Activated naive CD4-positive, alpha-beta T cell treated with anti-CD3 and anti-CD28 coated beads, Interleukin-2, amount 10 ng/mL, durations not matched to agents 7 days and 5 days (primary cell): ENCODE measurements around the gene WDR27.

Experiments
- CTCF ChIA-PET: fragments of 350-600 bp; sonication (Branson Sonifier 250); formaldehyde crosslinking; loops from one replicate; lab custom pipeline; 2021; ENCODE audit warnings: antibody characterized with exemption; lab: Charles Lee
- DNase-seq: peaks from one replicate; pipeline ENCODE4 v3.0.0-alpha.2; 2020
- H3K27ac Mint-ChIP-seq: one replicate; pipeline ENCODE4 v1.8.0; 2021; ENCODE audit warnings: mild to moderate bottlenecking, moderate library complexity, mixed read lengths
- H3K27me3 Mint-ChIP-seq: one replicate; pipeline ENCODE4 v1.8.0; 2021; ENCODE audit warnings: mild to moderate bottlenecking, mixed read lengths
- H3K36me3 Mint-ChIP-seq: one replicate; pipeline ENCODE4 v1.8.0; 2021; ENCODE audit warnings: mixed read lengths
- H3K4me1 Mint-ChIP-seq: one replicate; pipeline ENCODE4 v1.8.0; 2021; ENCODE audit warnings: mixed read lengths
- H3K4me3 Mint-ChIP-seq: one replicate; pipeline ENCODE4 v1.8.0; 2021; ENCODE audit warnings: mild to moderate bottlenecking, moderate library complexity, mixed read lengths
- H3K9me3 Mint-ChIP-seq: one replicate; pipeline ENCODE4 v1.8.0; 2021; ENCODE audit warnings: mixed read lengths

Gene WDR27

DNA sequence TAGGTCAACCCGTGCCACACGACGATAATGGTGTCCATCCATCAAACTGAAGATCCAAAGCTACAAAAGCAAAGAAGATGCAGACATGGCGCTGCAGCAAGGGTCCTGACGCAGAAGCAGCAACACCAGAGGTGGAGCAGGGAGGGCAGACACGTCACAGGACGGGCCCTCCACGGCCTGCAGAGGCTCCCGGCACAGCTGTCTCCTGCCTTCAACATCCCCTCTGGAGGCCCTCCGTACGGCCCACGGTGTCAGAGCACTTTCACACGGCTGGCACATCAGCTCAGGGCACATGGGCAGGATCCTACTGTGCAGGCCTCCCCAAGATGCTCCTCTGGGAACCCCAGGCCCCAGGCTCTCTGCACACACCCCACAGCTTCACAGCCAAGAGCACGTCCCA lies 37.6 kb downstream of the WDR27 start:
- Mint-ChIP-seq H3K27me3 (no peaks in the 10 kb centered on the region), H3K4me3 (no peak overlapping the region), H3K27ac (no peak overlapping the region), H3K4me1 (no peaks in the 10 kb centered on the region), H3K36me3 (peaks cover 7% of the 10 kb centered on the region), H3K9me3 (no peaks in the 10 kb centered on the region)
- no peak for DNase-seq
- CTCF ChIA-PET, result no interaction called here

DNA sequence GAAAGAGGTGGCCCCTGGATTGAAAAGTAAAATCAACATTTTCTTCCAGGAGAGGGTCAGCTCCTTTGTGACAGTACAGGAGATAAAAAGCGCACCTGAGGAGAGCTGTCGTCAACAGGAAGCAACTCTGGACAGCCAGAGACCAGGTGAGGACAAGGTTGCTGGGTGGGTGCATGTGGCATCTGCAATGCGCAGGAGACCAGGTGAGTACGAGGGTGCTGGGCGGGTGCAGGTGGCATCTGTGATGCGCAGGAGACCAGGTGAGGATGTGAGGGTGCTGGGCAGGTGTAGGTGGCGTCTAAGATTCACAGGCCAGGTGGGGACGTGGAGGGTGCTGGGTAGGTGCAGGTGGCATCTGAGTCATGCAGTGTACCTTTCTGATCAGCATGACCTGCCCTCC lies 38.4 kb downstream of the WDR27 start:
- Mint-ChIP-seq H3K9me3 (no peaks in the 10 kb centered on the region), H3K4me1 (no peaks in the 10 kb centered on the region), H3K4me3 (no peak overlapping the region), H3K27ac (no peak overlapping the region), H3K36me3 (peaks cover 7% of the 10 kb centered on the region), H3K27me3 (no peaks in the 10 kb centered on the region)
- CTCF ChIA-PET, result no interaction called here
- DNase-seq, result no peak

DNA sequence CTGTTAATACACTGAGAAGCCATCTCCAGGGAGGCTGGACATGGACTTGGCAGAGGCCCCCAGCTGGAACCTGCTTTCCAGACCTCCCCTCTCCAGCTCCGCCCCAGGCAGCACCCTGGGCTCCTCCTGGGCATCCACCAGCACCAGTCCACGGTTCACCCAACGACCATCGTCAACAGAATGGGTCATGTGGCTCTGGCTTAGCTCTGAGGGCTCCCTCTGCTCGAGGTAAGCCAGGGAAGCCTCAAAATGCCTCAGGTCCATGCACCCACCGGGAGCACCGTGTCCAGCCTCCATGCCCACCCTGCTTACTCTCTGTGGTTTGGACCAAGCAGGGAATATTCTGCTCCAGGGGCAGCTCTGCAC lies 40.5 kb downstream of the WDR27 start:
- no peak for DNase-seq

DNA sequence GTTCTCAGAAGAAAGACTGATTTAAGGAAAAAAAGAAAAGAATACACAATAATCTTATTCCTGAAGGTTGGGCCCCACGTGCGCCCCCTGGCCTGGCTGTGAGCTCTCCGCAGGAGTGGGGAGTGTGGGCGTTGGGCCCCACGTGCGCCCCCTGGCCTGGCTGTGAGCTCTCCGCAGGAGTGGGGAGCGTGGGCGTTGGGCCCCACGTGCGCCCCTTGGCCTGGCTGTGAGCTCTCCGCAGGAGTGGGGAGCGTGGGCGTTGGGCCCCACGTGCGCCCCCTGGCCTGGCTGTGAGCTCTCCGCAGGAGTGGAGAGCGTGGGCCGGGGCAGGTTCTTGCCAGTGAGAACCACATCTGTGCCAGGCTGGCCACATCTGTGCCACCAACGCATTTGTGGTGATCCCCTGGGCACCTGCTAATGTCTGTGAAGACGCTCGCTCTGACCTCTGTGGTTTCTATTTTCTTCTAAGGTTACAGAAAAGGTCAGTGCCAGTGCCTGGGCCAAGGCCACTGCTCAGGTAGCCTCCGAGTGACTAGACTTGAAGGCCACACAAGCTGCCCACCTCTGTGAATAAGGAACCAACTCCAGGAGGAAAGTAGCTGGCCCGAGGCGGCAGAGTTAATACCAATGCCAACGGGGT lies 41.0 kb downstream of the WDR27 start:
- no peak for DNase-seq
- Mint-ChIP-seq H3K27ac (no peak overlapping the region), H3K36me3 (peaks cover 9% of the 10 kb centered on the region), H3K9me3 (no peaks in the 10 kb centered on the region), H3K4me3 (no peak overlapping the region), H3K4me1 (no peaks in the 10 kb centered on the region), H3K27me3 (no peaks in the 10 kb centered on the region)
- CTCF ChIA-PET, result no interaction called here

More for the DNA sequence above, 40.5 kb downstream of the WDR27 start:
- Mint-ChIP-seq H3K4me3 (no peak overlapping the region), H3K36me3 (peaks cover 9% of the 10 kb centered on the region), H3K4me1 (no peaks in the 10 kb centered on the region), H3K9me3 (no peaks in the 10 kb centered on the region), H3K27ac (no peak overlapping the region), H3K27me3 (no peaks in the 10 kb centered on the region)
- CTCF ChIA-PET, result no interaction called here

DNA sequence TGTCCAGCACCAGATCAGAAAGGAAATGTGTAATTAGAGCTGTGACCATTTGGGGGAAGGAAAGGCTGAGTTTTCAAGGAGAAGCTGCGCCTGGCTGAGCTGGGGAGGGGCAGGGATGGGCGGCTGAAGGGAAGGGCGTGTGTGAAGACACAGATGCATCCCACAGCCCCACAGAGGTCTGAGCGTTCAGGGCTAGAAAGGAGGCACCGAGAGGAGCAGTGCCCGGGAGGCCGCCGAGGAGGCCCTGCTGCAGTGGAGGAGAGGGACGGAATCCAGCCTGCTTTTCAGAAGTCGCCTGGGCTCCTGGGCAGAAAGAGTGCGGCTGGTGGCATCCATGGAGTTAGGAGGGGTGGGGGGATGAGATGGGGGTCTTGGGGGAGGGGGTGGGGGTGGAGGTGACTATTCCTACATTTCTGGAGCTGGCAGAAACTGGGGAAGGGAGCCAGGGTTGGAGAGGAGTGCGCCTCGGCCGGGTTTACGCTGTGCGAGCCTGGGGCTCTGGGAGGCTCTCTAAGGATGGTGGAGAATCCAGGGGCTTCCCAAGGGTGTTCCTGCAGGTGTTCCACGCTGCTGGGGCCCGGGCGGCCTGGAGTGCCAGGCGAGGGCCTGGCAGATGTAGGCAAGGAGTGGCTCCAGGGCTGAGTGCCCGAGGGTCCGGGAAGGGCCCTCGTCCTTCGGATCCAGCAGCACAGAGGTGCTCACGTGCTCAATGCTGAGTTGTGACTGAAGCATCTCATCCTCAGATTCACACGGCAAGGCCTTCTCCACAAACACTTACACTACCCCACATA lies 41.8 kb downstream of the WDR27 start:
- H3K4me3 Mint-ChIP-seq, result no peak overlapping the region
- no peak for DNase-seq
- H3K36me3 Mint-ChIP-seq, result peaks cover 9% of the 10 kb centered on the region
- H3K27ac Mint-ChIP-seq, result no peak overlapping the region
- H3K9me3 Mint-ChIP-seq, result no peaks in the 10 kb centered on the region
- H3K27me3 Mint-ChIP-seq, result no peaks in the 10 kb centered on the region
- H3K4me1 Mint-ChIP-seq, result peaks cover 5% of the 10 kb centered on the region
- CTCF ChIA-PET, result no interaction called here

DNA sequence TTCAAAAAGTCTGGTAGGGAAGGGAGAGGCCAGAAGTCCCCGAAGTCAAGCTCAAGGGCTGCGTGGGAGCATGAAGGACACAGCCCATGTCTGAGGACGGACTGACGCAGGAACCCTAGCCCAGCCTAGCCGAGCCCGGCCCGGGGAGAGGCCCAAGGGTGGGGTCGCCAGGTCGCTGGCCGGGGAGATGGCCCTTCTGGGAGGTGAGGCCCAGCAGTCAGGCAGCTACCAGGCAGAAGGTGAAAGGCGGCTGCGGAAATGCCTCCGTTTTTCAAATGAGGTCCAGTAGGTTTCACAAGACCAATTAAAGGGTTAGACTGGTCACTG lies 44.6 kb downstream of the WDR27 start:
- CTCF ChIA-PET, result no interaction called here
- Mint-ChIP-seq H3K9me3 (no peaks in the 10 kb centered on the region), H3K27me3 (no peaks in the 10 kb centered on the region), H3K4me1 (peaks cover 10% of the 10 kb centered on the region), H3K4me3 (peak overlapping the region; percentile 33), H3K27ac (no peak overlapping the region), H3K36me3 (peaks cover 2% of the 10 kb centered on the region)
- DNase-seq, result no peak

DNA sequence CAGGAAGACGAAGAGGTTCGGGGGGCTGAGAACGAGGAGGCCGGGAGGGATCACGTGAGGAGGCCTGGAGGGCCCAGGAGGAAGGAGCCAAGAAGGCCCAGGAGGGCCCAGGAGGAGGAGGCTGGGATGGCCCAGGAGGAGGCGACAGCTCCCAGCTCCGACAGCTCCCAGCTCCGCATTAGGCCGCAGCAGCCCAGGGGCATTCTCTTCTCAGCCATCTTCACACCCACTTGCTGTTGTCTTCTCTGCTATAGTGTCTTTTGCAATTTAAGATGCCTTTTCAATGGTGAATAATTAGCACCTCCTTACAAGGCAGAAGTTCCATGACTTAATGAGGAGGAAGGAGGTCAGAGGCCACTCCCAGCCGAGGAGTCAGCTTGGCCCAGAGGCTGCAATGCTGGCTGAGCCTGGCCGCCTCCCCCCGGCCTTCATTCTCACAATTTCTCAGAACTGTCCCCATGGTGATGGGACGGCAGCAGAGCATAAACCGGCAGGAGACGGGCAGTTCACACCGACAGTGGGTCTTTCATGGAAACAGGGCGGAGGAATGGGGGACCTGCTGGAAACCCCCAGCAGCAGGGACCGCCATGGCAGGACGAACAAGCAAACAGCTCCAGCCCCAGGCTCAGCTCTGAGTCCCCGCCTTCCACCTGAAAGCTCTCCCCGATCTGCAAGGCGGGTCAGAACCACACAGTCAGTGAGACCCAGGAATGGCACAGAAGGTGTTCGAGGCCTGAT lies 45.1 kb downstream of the WDR27 start:
- Mint-ChIP-seq H3K9me3 (no peaks in the 10 kb centered on the region), H3K4me1 (peaks cover 10% of the 10 kb centered on the region), H3K36me3 (peaks cover 2% of the 10 kb centered on the region), H3K27me3 (no peaks in the 10 kb centered on the region), H3K27ac (no peak overlapping the region), H3K4me3 (peak overlapping the region; percentile 33)
- CTCF ChIA-PET, result interaction anchor here (0.6 kb wide), 1 partner anchor 75 kb away, joined by 4 read pairs; no protein-coding TSS in a partner anchor
- DNase-seq, result no peak

DNA sequence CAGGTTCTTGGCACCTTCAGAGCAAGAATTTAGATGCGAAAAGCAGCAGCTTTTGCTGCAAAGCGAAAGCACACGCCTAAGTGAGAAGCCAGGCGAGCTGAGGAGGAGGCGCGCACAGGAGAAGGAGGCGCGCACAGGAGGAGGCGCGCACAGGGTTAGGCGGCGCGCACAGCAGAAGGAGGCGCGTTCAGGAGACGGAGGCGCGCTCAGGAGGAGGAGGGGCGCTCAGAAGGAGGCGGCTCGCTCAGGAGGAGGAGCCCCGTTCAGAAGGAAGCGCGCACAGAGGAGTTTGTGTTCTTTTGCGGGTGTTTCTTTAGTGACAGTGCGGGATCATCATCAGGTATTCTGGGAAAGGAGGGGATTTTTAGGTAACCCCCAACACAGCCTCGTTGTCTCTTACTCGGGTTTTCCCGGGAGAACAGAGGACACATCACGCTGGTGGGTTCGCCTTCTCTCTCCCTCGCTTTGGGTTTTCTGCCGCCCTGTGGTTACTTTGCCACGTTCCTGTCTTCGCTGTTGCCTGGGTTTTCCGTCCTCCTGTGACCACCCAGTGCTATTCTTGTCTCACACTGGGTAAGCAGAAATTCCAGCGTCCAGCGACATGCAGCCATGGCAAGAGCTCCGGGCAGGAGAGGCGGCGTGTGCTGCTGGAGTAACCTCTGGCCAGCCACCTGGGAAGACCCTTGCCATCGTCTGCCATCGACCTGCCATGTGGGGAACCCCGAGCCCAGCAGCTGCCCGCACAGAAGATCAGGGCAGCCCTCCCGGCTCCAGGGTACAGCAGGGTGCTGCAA lies 47.0 kb downstream of the WDR27 start:
- CTCF ChIA-PET, result no interaction called here
- no peaks in the 10 kb centered on the region for H3K27me3 Mint-ChIP-seq

DNA sequence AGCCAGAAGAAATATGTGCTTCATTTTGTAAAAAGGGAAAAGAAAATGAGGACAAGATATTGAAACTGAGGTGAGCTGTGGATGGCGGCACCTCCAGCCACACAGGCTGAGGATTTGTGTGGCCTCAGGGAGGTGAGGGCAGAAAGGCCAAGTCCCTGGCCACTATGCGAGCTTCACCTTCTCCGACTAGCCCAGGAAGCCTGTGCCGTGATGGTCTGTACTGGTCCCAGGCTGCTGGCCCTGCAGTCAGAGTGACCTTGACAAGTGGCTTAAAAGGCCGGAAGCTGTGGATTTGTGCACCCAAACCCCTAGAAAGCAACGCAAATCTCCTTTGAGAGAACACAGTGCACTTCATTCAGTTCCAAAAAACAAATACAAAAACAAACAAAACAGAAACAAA lies 48.1 kb downstream of the WDR27 start:
- CTCF ChIA-PET, result interaction anchor here (0.8 kb wide), 1 partner anchor 733 kb away, joined by 3 read pairs; no protein-coding TSS in a partner anchor
- no peaks in the 10 kb centered on the region for H3K9me3 Mint-ChIP-seq

More for the DNA sequence above, 47.0 kb downstream of the WDR27 start:
- DNase-seq, result peak; percentile 80
- Mint-ChIP-seq H3K9me3 (no peaks in the 10 kb centered on the region), H3K4me3 (peak overlapping the region; percentile 82), H3K4me1 (peaks cover 10% of the 10 kb centered on the region), H3K36me3 (peaks cover 2% of the 10 kb centered on the region), H3K27ac (peak overlapping the region; percentile 45)

DNA sequence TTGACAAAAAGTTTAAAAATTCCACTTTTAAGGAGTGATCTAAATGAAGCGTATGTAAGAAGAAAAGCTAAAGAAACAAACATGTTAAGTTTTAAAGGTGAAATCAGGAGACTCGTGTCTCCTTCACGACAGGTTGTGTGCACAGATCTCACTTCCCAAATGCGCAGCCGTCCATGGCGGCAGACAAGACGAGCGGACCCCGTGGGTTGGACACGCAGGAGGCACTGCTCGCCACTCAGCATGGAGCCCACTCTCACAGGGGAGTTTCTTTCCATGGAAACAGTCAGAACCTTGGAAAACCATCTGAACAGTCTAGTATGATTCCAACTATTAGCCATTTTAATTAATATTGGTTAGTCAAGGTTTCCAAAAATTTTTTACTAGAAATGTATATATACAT lies 48.9 kb downstream of the WDR27 start:
- CTCF ChIA-PET, result no interaction called here
- Mint-ChIP-seq H3K4me3 (no peak overlapping the region), H3K9me3 (no peaks in the 10 kb centered on the region), H3K27me3 (no peaks in the 10 kb centered on the region), H3K36me3 (peaks cover 2% of the 10 kb centered on the region), H3K4me1 (peaks cover 10% of the 10 kb centered on the region), H3K27ac (no peak overlapping the region)
- no peak for DNase-seq

More for the DNA sequence above, 48.1 kb downstream of the WDR27 start:
- Mint-ChIP-seq H3K36me3 (peaks cover 2% of the 10 kb centered on the region), H3K27ac (no peak overlapping the region), H3K4me3 (no peak overlapping the region), H3K4me1 (peaks cover 10% of the 10 kb centered on the region), H3K27me3 (no peaks in the 10 kb centered on the region)
- DNase-seq, result no peak

DNA sequence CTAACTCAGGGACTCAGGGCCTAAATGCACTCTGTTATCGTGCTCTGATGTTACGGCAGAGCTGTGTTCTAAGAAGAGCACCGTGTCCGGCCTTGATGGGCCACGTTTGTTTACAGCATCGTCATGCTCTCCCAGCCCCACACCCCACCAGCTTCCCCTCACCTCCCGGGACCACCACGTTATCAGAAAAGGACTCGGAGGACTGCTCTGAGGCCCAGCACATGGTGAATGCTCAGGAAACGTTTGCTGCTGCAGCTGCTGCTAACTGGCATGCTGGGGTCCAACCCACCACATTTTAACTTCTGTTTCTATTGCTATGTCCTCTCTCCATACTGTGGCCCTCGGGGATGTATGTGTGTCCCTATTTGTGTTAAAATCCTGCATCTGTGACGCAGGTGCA lies 50.3 kb downstream of the WDR27 start:
- H3K4me1 Mint-ChIP-seq, result peaks cover 10% of the 10 kb centered on the region
- no peaks in the 10 kb centered on the region for H3K36me3 Mint-ChIP-seq
- no peak overlapping the region for H3K27ac Mint-ChIP-seq
- H3K9me3 Mint-ChIP-seq, result no peaks in the 10 kb centered on the region
- DNase-seq, result no peak
- no peaks in the 10 kb centered on the region for H3K27me3 Mint-ChIP-seq
- no peak overlapping the region for H3K4me3 Mint-ChIP-seq
- CTCF ChIA-PET, result no interaction called here

DNA sequence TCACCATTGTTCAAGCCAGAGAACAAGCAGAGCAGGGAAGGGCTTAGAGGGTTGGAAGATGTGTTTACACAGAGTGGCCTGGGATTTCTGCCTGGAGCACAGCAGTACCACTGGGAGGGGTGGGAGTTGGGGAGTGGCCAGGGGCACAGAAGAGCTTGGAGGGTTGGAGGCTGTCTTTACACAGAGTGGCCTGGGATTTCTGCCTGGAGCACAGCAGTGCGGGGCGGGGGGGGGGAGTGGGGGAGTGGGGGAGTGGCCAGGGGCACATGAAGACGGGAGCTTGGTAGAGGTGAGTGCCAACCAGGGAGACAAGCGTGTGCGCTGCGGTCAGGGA lies 50.9 kb downstream of the WDR27 start:
- CTCF ChIA-PET, result no interaction called here
- peaks cover 10% of the 10 kb centered on the region for H3K4me1 Mint-ChIP-seq
- no peaks in the 10 kb centered on the region for H3K36me3 Mint-ChIP-seq
- H3K4me3 Mint-ChIP-seq, result no peak overlapping the region
- H3K9me3 Mint-ChIP-seq, result no peaks in the 10 kb centered on the region
- H3K27me3 Mint-ChIP-seq, result no peaks in the 10 kb centered on the region
- no peak overlapping the region for H3K27ac Mint-ChIP-seq
- DNase-seq, result no peak

DNA sequence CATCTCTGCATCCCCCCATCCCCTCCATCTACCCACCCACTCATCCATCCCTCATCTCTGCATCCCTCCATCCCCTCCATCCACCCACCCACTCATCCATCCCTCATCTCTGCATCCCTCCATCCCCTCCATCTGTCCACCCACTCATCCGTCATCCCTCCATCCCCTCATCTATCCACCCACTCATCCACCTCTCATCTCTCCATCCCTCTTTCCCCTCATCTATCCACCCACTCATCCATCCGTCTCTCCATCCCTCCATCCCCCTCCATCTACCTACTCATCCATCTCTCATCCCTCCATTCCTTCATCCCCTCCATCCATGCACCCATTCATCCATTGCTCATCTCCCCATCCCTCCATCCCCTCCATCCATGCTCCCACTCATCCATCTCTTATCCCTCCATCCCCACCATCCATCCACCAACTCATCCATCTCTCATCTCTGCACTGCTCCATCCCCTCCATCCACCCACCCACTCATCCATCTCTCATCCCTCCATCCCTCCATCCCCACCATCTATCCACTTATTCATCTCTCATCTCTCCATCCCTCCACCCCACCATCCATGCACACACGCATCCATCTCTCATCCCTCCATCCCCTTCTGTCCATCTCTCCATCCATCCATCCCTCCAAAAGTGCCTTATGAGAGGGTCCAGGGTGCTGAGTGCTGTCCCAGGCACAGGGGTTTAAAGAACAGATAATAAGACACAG lies 51.4 kb downstream of the WDR27 start:
- Mint-ChIP-seq H3K4me1 (peaks cover 8% of the 10 kb centered on the region), H3K4me3 (no peak overlapping the region), H3K9me3 (no peaks in the 10 kb centered on the region), H3K27me3 (no peaks in the 10 kb centered on the region), H3K27ac (no peak overlapping the region), H3K36me3 (no peaks in the 10 kb centered on the region)
- CTCF ChIA-PET, result no interaction called here
- DNase-seq, result no peak

DNA sequence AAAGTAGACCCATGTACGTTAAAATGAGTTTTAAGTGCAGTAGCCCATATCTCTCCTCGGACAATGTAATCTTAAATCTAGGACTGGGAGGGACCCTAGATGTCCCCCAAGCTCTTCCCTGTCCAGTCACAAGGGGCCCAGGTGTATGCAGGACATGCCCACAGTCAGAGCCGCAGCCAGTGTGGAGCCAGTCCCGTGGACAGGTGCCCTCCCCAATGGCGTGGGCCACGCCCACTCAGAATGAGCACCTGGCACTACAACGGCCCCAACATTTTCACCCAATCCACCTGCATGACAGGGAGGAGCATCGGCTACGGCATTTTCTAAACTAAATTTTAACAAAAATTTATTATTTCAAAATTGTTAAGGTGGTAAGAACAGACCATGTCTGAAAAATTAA lies 53.2 kb downstream of the WDR27 start:
- DNase-seq, result no peak
- H3K4me3 Mint-ChIP-seq, result no peak overlapping the region
- no peaks in the 10 kb centered on the region for H3K27me3 Mint-ChIP-seq
- no peak overlapping the region for H3K27ac Mint-ChIP-seq
- no peaks in the 10 kb centered on the region for H3K9me3 Mint-ChIP-seq
- no peaks in the 10 kb centered on the region for H3K36me3 Mint-ChIP-seq
- CTCF ChIA-PET, result no interaction called here
- no peaks in the 10 kb centered on the region for H3K4me1 Mint-ChIP-seq
